Vagina (tissue), 2 donors: ENCODE data around the gene USH2A.

Source experiments
- POLR2A ChIP-seq, 2 donors: fragments of 450-650 bp; IDR thresholded peaks; one replicate each; pipeline ENCODE4 v1.6.1; 2017; ENCODE audit warnings: antibody characterized with exemption in 2 of 2, mild to moderate bottlenecking in 2 of 2, moderate library complexity in 2 of 2
- POLR2AphosphoS5 ChIP-seq, 2 donors: sonication (generic); formaldehyde crosslinking; IDR thresholded peaks; one replicate each; pipeline ENCODE4 v1.9.0; 2017; ENCODE audit warnings: antibody characterized with exemption in 2 of 2, mild to moderate bottlenecking in 2 of 2, low read depth in 1 of 2; ENCODE audit not compliant: insufficient read depth in 1 of 2
- TF ChIP-seq, protein P1 (sequence below), 3 experiments: fragments of 450-650 bp in 2 of 3; fragments of 200-600 bp in 1 of 3; sonication (generic) in 1 of 3; IDR thresholded peaks; one replicate each; pipeline ENCODE4 v1.5.1; 2017 to 2019; ENCODE audit warnings: antibody characterized with exemption in 3 of 3, mild to moderate bottlenecking in 2 of 3, moderate library complexity in 2 of 3

DNA sequence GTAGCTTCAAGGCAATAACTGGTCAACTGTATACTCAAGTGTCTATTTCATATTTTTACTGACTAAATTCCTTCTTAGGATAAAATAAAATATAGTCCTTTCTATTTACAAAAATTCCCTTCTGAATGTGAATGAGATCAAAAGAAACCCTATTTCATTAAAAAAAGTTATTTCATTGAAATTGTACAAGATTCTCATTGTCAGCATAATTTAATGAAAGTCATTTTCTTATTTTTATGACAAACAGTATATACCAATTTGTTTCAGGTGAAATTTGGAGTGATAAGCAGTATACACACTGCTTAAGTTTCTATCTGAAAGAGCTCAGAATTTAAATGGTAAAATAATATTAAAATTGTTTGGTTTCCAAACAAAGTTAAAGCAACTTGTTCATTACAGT lies 269.2 kb downstream of the USH2A start:
- TF ChIP-seq POLR2A (IDR thresholded peaks at IDR 0.05), result no peak
- TF ChIP-seq, protein P1, sequence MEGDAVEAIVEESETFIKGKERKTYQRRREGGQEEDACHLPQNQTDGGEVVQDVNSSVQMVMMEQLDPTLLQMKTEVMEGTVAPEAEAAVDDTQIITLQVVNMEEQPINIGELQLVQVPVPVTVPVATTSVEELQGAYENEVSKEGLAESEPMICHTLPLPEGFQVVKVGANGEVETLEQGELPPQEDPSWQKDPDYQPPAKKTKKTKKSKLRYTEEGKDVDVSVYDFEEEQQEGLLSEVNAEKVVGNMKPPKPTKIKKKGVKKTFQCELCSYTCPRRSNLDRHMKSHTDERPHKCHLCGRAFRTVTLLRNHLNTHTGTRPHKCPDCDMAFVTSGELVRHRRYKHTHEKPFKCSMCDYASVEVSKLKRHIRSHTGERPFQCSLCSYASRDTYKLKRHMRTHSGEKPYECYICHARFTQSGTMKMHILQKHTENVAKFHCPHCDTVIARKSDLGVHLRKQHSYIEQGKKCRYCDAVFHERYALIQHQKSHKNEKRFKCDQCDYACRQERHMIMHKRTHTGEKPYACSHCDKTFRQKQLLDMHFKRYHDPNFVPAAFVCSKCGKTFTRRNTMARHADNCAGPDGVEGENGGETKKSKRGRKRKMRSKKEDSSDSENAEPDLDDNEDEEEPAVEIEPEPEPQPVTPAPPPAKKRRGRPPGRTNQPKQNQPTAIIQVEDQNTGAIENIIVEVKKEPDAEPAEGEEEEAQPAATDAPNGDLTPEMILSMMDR (IDR thresholded peaks at IDR 0.05), result no peak
- no peak for TF ChIP-seq POLR2AphosphoS5 (IDR thresholded peaks at IDR 0.05; ENCODE audit: insufficient read depth in 1 of 2, low read depth in 1 of 2)
